SH-SY5Y (cell line): ENCODE data around the gene MAB21L3.

Experiments
- GATA2 ChIP-seq: IDR thresholded peaks from 2 replicates; pipeline ENCODE4 v1.6.1; 2011; ENCODE audit warnings: mild to moderate bottlenecking, low read depth, low read length
- GATA3 ChIP-seq: IDR thresholded peaks from 2 replicates; pipeline ENCODE4 v1.6.1; 2011; ENCODE audit warnings: low read depth, mild to moderate bottlenecking, low read length, moderate library complexity

DNA sequence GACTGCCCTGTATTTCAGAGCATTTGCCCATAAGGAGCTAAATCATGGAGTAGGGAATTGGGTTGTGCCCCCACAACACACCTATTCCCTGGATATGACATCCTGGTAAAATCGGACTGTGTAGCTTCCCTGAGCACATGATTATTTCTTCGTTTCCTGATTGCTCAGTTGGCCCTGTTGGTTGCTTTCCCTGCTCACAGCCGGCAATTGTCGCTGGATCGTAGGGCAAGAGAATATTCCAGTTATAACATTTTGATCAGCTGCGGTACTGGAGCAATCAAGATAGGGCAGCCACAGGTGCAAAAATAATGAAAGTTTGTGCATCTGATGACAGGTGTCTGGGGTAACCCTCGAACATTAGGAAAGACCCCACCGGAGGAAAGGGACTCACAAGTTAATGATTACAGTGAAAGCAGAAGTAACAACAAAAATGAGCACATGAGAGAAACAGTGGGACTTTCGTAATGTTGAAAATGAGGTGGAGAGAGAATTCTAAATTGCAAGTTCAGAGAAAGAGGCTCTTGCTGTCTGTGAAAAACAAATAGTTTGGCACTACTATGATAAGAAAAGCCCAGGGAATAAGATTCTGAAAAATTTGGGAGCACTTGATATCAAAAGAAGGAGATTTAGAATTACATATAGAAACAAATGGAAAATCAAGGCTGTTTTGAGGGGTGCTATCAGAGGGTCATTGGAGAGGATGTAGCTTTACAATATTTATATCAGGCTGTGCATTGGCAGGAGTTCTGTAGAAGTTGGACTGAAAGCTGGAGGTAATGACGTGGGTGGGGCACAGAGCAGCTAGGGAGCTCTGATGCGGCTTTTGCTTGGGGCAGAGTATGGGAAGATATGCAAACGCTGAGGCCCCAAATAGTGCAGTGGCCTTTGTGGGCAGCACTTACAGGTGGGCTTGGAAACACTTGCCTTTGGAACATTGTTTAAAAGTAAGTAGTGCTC, at the start of gene MAB21L3:
- TF ChIP-seq GATA2 (no peak), GATA3 (no peak)
